GM19467 (cell line): ENCODE data around the gene USP22.

Experiments
- ATAC-seq: cut with Tn5 transposase; IDR thresholded peaks from one replicate; pipeline ENCODE4 v1.9.1; 2021; ENCODE audit warnings: mild to moderate bottlenecking, moderate library complexity; ENCODE audit not compliant: unreplicated experiment

USP22 gene

DNA sequence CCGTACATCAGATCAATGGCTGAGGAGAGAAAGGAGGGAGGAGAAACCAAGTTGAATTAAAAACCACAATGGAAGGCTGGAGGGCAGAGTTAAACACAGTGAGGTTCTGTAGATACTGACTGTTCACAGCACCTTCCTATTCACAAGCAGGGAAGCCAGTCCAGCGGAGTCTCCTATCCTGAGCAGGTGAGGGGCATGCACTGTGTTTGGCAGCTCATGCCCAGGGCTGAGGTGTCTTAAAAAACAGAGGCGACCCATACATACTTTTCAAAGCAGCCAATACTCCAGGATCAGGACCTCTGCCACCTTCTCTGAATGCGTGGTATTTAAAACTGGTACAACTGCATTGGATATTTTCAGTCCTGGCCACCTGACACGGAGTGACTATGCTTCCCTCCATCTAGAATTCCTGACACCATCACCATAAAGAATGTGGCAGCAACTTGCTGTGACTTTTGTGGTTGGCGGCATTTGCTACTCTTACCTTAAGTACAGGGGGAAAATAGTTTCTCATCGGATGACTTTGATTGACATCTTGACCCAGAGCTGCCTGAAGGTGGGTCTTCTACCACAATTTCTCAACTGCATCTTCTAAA lies 21.5 kb downstream of the USP22 start:
- no peak for ATAC-seq

DNA sequence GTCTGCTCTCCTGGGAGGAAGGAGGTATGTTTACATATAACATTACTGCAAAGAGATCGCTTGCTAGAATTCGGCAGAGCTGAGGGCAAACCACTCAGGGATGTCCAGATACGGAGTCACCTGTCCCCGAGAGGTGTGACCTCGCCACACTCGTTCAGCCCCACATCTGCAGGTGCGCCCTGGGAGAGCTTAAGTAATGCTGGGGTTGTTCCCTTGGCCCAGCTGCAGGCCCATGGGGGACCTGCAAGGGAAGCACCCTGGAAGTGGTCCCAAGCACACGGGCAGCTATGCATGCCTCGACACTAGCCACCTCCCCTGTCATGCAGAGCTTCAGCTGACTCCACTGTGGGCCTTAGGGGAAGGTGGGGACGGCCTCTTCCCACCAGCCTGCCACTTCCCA lies 22.2 kb downstream of the USP22 start:
- no peak for ATAC-seq

DNA sequence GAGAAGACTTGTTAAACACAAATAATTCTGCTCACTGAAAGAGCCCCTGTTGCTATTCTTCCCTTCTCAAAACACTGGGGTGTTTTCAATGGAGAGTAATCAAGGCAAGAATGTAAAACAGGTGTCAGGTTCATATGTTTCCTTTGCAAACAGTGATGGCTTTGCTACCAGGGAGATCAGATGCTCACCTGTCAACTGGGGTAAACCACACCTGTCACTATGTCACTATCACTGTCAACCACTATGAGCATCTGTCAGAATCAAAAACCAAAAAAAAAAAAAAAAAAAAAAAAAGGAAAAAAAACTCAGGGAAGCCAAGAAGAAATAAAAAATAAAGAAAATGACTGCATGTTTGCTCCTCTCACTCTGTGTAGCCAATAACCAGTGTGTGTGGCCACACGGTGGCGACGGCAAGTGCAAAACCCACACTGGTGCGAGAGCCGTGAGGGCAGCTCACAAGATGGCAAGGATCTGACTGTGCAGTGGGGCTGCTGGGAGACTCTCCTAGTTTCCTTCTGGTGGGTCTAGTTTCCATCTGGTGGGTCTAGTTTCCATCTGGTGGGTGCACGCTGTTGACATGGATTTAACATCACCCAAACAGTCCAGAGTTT lies 22.7 kb downstream of the USP22 start:
- ATAC-seq: peak; percentile 83

DNA sequence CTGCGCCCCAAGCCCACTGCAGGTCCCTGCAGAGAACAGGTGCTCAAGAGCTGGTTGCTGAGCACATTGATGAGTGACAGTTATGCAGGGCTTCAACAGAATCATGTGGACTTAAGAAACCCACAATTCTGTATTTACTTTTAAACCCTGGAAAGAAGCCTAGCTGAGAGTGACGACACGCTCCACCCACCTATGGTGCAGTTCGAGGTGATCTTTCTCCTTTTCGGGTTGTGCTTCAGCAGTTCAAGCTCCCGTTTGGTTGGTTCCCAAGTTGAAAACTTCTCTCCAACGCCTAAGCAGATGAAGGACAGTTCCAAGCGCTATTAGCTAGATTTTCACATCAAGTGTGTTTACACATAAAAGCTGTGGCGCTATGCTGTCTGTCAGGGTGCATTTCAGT lies 23.9 kb downstream of the USP22 start:
- no peak for ATAC-seq

DNA sequence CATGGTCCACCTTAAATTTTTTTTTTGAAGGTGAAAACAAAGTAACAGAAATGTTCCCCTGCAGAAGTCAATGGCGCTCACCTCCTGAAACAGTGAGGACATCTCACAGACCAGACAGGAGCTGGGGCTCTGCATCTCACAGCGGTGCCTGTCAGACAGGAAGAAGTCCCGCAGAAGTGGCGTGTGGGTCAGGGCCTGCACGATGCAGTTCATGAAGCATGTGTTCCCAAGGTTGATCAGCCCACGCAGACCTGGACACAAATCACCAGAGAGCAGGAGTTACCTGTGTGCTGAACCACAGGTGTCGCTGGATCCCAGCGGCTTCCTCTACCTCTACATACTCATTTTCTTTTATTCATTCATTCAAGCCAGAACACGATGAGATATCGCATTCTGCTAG lies 24.9 kb downstream of the USP22 start:
- no peak for ATAC-seq

DNA sequence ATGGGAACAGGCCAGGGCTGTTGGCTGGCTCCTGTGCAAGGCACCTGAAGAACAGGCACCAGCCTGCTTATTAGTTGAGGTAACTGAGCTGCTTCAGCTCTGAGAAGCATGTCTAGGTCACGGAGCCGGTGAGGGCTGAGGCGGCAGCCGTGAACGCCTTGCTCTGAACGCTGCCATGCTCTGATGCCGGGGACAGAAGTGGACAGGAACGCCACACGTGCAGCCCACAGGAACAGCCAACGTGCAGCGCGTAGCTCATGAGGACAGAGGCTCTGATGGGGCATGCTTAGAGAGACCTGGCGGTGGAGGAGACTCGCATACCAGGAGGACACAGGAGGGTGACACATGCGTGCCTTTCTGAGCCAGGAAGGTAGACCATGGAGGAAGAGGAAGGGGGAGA lies 25.6 kb downstream of the USP22 start:
- no peak for ATAC-seq

DNA sequence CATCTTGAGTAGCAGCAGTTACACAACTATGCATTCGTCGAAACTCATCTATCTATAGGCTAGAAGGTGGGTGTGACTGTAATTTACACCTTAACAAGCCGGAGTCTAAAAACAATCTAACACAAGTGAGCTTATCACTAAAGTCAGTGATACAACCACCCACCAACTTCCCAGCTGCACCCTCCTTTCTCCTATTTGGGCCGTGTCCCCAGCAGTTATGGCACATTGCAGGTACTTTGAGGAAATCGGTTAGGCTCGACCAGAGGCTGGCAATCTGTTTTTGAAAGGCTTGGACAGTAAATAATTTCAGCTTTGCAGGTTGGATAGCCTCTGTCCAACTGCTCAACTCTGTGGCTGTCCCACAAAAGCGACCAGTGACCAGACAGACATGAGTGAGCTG lies 26.0 kb downstream of the USP22 start:
- ATAC-seq: no peak

DNA sequence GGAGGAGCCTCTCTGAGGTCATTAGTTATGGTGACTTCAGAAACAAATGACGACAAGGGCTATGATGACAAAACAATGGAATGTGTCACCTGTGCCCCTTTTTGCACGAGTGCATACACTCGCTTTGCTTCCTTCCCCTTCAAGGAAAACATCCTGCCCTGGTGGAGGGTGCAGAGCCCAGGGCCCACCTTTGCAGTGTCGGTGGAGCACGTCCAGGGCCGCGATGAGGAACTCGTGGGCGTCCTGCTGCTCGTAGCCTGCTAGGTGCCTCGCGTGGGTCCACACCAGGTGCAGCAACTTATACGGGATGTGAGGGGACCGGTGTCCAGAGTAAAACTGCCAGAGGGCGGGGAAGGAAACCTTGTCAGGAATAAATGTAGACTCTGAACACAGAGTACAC lies 27.2 kb downstream of the USP22 start:
- ATAC-seq: no peak

DNA sequence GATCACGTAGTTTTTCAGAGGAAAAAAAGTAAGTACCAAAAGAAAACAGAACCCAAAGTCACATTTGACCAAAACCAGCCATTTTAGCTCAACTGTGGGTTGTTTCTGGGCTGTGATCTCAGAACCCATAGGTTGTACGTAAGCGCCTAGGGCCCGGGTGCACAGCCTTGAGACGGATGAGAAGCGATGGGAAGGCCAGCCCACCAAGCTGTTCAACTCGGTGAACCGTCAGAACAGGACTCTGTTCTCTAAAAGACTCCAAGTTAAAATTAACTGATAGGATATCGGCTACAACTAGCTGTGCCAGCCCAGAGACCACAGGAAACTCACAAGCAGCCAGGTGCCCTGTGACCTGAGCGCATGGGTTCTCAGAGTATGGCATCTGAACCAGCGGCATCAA lies 28.3 kb downstream of the USP22 start:
- no peak for ATAC-seq

DNA sequence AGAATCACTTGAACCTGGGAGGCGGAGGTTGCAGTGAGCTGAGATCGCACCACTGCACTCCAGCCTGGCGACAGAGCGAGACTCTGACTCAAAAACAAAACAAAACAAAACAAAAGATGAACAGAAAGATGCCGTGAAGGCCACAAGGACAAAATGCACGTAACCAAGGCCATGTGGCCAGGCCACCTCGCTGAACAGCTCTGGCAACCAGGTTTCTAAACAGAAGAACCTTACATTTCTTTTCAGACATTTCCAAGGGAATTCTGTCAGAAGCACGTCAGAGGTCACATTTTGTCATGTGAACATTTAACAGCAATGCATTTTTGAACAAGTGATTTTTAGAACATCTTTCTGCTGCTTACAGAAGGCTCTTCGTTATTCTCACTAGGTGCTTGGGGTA lies 28.8 kb downstream of the USP22 start:
- ATAC-seq: no peak

DNA sequence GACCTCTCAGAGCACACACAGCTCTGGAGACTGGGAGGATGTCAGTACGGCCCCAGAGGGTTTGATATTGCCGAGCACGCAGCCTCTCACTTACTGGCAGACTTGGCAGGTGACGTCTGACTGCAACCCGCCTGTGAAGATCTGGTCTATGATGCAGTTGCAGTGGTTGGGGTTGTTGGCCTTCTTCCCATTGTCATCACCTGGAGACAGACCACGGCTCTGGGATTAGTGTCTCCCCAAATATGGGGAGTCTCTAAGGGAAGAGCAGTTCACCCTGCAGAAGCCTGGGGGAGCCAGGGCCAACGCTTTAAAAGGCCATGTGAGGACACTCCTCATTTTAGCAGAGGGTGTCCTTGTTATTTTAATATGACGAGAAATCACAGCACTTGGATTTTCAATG lies 30.1 kb downstream of the USP22 start:
- no peak for ATAC-seq

DNA sequence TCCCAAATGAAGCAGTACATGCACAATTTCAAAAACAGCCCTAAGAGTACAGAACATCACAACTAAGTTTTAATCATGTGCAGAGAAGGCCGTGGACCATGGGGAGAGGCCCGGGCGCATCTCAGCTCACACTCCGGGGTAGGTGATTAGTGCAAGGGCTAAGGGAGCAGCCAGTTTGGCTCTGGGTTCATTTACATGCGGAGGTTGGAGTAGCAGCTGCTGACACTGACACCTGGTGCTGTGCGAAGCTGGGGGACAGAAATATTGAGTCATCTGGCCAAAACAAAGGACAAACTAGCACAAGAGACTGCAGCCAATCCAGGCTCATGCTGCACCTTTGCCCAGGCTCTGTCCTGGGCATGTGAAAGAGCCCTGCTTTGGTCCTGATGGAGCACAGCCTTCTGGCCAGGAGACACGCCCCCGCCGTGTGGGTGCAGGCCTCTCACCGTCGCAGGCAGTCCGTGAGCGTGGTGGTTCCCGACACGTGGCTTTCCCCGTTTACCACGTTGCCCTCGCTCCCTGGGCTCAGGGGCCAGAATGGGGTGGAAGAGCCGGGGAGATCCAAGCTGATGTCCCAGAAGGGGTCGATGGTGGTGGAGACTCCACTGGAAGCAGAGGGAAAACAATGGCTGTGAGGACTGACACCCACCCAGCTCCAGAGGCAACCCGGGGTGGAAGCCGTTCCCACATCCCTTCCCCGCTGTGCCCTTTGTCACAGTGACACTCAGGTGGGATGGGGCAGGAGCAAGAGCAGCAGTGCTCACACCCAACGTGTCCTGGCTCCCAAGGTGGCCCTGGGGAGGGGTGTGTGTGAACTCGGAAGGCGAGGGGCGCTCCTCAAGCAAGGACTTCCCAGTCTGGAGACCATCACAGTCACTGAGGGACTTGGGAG lies 31.9 kb downstream of the USP22 start:
- ATAC-seq: no peak

DNA sequence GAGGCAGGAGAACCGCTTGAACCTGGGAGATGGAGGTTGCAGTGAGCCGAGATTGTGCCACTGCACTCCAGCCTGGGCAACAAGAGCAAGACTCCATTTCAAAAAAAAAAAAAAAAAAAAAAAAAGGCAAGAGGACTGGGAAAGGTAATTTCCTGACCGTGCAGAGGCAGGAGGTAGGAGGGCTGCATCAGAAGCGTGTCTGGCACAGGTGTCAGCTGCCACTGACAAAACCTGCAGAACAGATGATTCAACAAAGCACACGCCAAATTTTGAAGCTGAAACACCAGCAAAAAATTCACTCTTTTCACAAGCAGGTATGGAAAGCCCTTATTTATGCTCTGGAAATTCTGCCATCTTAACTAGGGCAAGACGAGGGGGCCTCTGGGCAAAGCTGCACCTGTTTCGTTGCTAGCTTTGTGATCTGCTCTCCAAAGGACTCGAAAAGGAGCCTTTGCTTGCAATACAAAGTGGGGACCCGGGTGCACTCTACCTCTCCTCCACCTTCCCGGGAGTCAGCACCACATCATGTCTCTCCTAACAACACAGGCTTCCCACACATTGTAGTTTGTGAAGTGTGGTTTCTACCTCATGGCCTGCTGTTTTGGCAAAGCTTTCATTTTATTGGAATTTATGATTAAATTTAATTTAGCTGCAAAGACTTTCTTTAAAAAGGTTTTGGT lies 33.7 kb downstream of the USP22 start:
- no peak for ATAC-seq

DNA sequence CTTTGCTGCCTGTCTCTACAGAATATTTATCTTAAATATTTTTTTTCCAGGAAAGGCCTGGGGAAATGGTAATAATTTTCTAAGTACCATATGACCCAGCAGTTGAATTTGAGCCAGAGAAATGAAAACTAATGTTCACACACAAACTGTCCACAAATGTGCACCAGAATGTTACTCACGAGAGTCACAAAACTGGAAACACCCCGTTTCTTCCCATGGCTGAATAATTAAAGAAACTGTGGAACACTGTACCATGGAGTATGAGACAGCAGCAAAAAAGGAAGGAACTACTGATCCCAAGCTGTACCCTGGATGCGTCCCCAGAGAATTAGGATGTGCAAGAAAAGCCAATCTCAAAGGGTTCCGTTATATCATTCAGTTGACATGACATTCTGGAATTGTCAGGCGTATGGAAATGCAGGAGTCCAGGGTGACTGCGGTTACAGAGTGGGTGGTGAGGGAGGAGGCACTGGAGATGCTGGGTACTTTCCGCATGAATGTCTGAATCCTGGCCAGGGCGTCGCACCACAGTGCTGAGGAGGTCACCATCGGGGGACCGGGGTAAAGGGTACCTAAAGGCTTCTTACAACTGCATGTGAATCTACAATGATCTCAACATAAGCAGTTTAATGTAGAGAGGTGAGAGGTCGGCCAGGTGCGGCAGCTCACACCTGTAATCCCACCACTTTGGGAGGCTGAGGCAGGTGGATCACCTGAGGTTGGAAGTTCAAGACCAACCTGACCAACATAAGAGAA lies 34.5 kb downstream of the USP22 start:
- ATAC-seq: no peak

DNA sequence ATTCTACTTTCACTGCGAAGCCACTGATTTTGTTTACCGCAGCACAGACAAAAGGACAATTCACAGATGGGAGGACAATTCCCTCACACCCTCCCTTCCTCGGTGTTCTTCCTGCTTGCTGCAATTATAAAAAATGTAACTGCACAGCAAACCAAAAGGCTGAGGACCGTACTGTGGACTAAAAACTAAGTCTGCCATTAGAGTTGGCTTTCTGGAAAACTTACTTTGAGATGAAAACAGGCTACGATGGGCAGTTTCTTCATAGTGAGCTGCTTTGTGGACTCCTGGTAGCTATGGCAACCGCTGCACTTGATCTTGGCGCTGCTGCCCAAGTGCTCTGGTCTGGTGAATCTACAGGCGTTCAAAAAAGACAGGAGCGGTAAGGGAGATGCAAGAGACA lies 35.2 kb downstream of the USP22 start:
- ATAC-seq: no peak

DNA sequence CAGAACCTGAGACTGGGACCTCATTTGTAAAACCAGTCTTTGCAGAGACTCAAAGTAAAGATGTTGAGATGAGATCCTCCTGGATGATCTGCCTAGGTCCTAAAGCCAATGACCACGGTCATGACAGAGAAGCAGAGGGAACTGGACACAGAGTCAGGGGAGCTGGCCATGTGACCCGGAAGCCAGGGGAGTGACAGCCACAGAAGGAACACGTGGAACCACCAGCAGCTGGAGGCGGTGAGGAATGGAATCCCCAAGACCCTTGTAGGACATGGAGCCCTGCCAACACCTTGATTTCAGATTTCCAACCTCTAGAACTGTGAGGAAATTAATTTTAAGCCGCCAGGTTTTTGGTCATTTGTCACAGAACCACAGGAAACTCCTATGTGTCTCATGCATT lies 37.0 kb downstream of the USP22 start:
- ATAC-seq: no peak

DNA sequence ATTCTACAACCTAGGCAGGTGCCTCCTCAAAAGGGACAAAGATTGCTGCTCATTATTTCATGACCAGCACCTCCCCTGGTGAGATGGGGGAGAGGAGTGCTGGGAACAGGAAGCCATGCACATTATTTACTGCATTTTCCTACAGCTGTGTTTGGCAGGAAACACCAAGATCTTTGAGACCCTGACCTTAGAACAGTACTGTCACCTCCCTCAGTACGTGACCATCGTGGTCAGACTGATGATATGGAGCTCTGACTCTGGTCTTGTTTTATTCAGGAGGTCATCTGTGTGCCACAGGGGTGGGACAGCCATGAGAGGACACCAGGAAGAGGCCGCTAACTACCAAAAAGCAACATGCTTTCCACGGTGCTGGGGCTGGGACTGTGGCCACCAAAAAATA lies 37.4 kb downstream of the USP22 start:
- ATAC-seq: no peak

DNA sequence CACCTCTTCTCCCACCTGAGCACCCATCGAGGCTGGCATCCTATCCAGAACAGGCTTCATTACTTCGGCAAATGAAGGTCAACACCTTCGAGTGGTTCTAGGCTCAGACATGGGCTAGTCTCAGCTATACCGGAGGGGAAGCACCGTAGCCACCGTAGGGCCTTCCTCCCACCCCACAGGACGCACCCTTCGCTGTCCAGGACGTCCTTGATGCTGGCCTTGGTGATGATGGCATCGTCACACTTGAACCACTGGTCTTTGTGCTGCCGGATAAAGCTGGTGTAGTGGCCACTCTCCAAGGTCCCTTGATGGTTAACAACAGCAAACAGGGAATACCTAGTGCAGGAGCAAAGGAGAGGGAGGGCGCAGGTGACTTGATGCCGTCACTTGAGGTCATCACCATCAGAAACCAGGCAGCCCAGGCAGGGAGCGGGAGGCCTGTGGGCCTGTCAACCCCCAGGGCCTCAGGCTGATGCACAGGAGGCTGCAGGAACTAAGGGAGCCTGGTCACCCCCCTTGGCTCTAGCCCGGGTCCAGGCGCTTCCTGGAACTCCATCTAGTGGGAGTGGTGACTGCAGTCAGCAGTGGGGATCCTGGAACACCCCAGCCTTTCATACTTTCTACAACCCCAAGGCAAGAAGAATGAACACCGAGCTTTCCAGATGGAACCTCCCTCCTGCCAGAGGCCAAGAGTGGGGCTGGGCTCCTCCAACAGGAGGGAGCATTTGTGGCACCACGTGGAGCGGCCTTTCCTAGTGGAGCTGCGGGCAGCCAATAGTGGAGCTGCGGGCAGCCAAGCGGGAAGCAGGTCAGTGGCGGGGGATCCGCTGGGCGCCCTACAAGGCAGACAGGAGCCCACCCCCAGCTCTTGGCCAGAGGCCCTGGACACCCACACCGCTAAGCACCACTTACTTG lies 38.5 kb downstream of the USP22 start:
- ATAC-seq: no peak

DNA sequence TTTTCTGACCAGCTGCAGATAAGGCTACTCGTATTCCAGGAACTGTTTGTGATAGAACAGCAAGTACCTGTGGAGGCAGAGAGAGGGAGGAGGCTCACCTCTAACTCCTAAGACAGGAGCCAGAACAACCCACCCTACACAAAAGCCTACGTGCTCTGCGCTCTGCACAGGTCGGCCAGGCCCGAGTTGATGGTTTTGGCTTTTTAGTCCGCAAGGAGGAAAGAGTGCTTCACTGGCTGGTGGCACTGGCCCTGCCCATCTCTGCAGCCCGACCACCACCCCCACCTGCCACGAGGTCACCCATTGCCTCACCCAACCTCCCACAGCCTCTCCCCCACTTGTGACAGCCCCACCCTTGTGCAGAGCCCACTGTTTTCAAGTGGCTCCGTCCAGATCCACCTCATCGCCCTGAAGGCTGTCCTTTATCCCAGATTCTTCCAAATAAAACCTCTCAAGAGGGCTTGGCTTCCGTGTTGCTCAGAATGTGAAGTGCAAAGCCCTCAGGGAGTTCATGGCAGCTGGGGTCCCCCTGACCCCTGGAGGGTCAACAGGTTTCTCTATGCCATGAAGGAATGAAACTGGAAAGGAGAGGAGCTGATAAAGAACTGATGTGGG lies 39.7 kb downstream of the USP22 start:
- ATAC-seq: no peak
